Ascending aorta (tissue), 2 donors: Measurements from ENCODE around the gene EFNB2. TPM values are rescaled to one million over a fixed set of nuclear protein-coding genes. Genes with fewer than 3 reads are reported as not detected.

ENCODE experiments used
- DNase-seq, 2 donors: peaks; one replicate each; pipeline ENCODE4 v3.0.0-alpha.2; 2019; ENCODE audit warnings: low spot score in 2 of 2
- H3K27ac ChIP-seq, 2 donors: fragments of 200-600 bp; sonication (generic); one replicate each; pipeline ENCODE4 v1.5.1; 2016 to 2017; ENCODE audit warnings: mild to moderate bottlenecking in 1 of 2
- H3K27me3 ChIP-seq: fragments of 200-600 bp; sonication (generic); one replicate; pipeline ENCODE4 v1.5.1; 2017
- H3K36me3 ChIP-seq, 2 donors: fragments of 200-600 bp; sonication (generic); one replicate each; pipeline ENCODE4 v1.5.1; 2016
- H3K4me1 ChIP-seq, 2 donors: fragments of 200-600 bp; sonication (generic); one replicate each; pipeline ENCODE4 v1.5.1; 2016 to 2017; ENCODE audit warnings: mild to moderate bottlenecking in 1 of 2
- H3K4me3 ChIP-seq, 2 donors: fragments of 200-600 bp; sonication (generic); one replicate each; pipeline ENCODE4 v1.5.1; 2016 to 2017; ENCODE audit warnings: mild to moderate bottlenecking in 1 of 2
- H3K9me3 ChIP-seq, 2 donors: fragments of 200-600 bp; sonication (generic); one replicate each; pipeline ENCODE4 v1.5.1; 2016
- CTCF ChIP-seq, 3 experiments: fragments of 200-600 bp in 2 of 3; fragments of 450-650 bp in 1 of 3; sonication (generic) in 2 of 3; IDR thresholded peaks; one replicate each; pipeline ENCODE4 v1.5.1; 2016 to 2019; ENCODE audit warnings: antibody characterized with exemption in 3 of 3, mild to moderate bottlenecking in 1 of 3, moderate library complexity in 1 of 3
- intact Hi-C: fragments of 100-400 bp; cut with DNase I; formaldehyde crosslinking; loops from one replicate; pipeline ENCODE4 v1.15.1; 2023
- total RNA-seq: library from RNA; depleted of rRNA; stranded (reverse); fragments of >200 nt; gene quantifications from one replicate; pipeline ENCODE4 v1.1.0, GENCODE V29; 2016

Gene EFNB2
- total RNA-seq, 1 donor from 2014 or later: 38.0 TPM

GRCh38 chr13:106558527-106558926 lies 23.1 kb upstream of the EFNB2 start:
- peaks cover 43 to 55% of the 10 kb centered on the region in 2 donors for H3K36me3 ChIP-seq
- intact Hi-C loops: no loop called here
- H3K4me1 ChIP-seq: peaks cover 0 to 32% of the 10 kb centered on the region in 2 donors
- H3K27ac ChIP-seq: peak overlapping the region in 1 of 2 donors; percentile 30
- DNase-seq: no peak
- no peaks in the 10 kb centered on the region for H3K9me3 ChIP-seq
- TF ChIP-seq CTCF (IDR thresholded peaks at IDR 0.05): no peak
- H3K27me3 ChIP-seq: no peaks in the 10 kb centered on the region
- H3K4me3 ChIP-seq: no peak overlapping the region

DNA sequence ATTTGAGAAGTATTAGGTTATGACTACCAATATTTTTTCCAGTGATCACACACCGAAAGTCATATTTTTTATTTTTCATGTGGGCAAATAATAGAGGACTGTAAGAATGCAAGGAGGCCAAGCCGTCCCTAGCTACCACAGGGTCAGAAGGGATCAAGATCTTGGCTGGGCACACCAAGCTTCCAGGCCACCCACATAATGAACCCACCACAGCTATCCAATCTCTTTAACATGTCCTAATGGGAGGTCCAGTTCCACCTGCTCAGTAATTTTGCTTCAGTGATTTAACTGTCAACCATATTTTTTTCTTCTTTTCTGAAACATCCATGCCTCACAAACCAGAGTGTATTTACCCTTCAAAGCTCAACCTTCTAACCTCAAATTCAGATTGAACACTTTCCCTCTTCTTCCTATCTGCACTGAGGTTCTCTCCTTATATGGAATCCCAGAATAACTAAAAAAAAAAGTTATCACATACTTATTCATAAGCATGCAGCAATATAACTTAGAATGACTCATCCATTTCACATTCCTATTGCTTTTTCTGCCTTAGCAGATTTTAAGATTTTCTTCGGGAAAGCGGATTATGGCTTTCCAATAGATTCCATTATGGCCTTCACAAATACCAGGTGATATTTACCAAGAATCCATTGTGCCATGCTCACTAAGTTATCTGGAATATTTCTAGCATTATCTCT lies 20.3 kb upstream of the EFNB2 start:
- no peak for DNase-seq
- intact Hi-C loops: no loop called here
- Histone ChIP-seq H3K4me1 (peaks cover 0 to 19% of the 10 kb centered on the region in 2 donors), H3K36me3 (peaks cover 50 to 59% of the 10 kb centered on the region in 2 donors), H3K9me3 (no peaks in the 10 kb centered on the region), H3K27ac (peak overlapping the region in 1 of 2 donors; percentile 6), H3K27me3 (no peaks in the 10 kb centered on the region), H3K4me3 (no peak overlapping the region)
- no peak for TF ChIP-seq CTCF (IDR thresholded peaks at IDR 0.05)

DNA sequence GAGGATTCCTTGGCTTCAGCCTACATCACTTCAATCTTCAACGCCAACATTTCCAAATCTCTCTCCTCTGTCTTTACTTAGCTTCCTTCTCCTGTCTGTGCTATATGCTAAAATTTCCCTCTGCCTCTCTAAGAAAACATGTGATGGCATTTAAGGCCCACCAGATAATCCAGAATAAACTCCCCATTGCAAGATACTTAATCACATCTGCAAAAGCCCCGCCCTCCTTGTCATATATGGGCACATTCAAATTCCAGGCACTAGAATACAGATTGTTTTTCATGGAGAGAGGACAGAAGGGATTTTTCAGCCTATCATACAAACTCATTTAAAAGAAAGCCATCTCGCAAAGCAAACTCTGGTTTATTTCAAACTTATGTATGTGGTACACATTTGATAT lies 16.3 kb upstream of the EFNB2 start:
- peak overlapping the region in 1 of 2 donors; percentile 0 for H3K27ac ChIP-seq
- no peak overlapping the region for H3K4me3 ChIP-seq
- H3K9me3 ChIP-seq: no peaks in the 10 kb centered on the region
- TF ChIP-seq CTCF (IDR thresholded peaks at IDR 0.05): no peak
- no peaks in the 10 kb centered on the region for H3K27me3 ChIP-seq
- no peak for DNase-seq
- peaks cover 28 to 34% of the 10 kb centered on the region in 2 donors for H3K36me3 ChIP-seq
- intact Hi-C loops: no loop called here
- H3K4me1 ChIP-seq: peaks cover 0 to 13% of the 10 kb centered on the region in 2 donors

GRCh38 chr13:106551350-106551749 lies 15.9 kb upstream of the EFNB2 start:
- no peaks in the 10 kb centered on the region for H3K27me3 ChIP-seq
- peaks cover 0 to 13% of the 10 kb centered on the region in 2 donors for H3K4me1 ChIP-seq
- H3K27ac ChIP-seq: peak overlapping the region in 1 of 2 donors; percentile 1
- H3K36me3 ChIP-seq: peaks cover 24 to 33% of the 10 kb centered on the region in 2 donors
- intact Hi-C loops: no loop called here
- no peak for DNase-seq
- H3K4me3 ChIP-seq: no peak overlapping the region
- no peaks in the 10 kb centered on the region for H3K9me3 ChIP-seq
- TF ChIP-seq CTCF (IDR thresholded peaks at IDR 0.05): no peak

GRCh38 chr13:106550570-106551135 lies 15.2 kb upstream of the EFNB2 start:
- no peaks in the 10 kb centered on the region for H3K9me3 ChIP-seq
- no peak overlapping the region for H3K4me3 ChIP-seq
- intact Hi-C loops: no loop called here
- peaks cover 0 to 13% of the 10 kb centered on the region in 2 donors for H3K4me1 ChIP-seq
- peak overlapping the region in 1 of 2 donors; percentile 1 for H3K27ac ChIP-seq
- no peak for TF ChIP-seq CTCF (IDR thresholded peaks at IDR 0.05)
- H3K36me3 ChIP-seq: peaks cover 17 to 30% of the 10 kb centered on the region in 2 donors
- no peak for DNase-seq
- H3K27me3 ChIP-seq: no peaks in the 10 kb centered on the region
